GM19438 (cell line): ENCODE results near the gene SAFB.

Source experiments
- ATAC-seq: cut with Tn5 transposase; IDR thresholded peaks from one replicate; pipeline ENCODE4 v1.9.1; 2021; ENCODE audit warnings: low read depth; ENCODE audit not compliant: unreplicated experiment

Gene SAFB

GRCh38 chr19:5624741-5625278, 1.9 kb downstream of the SAFB start:
- no peak for ATAC-seq

- no peak for ATAC-seq
Measured at GRCh38 chr19:5625641-5626040, 2.8 kb downstream of the SAFB start.

GRCh38 chr19:5627395-5627904, 4.6 kb downstream of the SAFB start:
- ATAC-seq, result no peak

GRCh38 chr19:5628461-5628860, 5.6 kb downstream of the SAFB start:
- no peak for ATAC-seq

GRCh38 chr19:5628919-5629481, 6.1 kb downstream of the SAFB start:
- no peak for ATAC-seq

GRCh38 chr19:5631567-5632240, 8.8 kb downstream of the SAFB start:
- no peak for ATAC-seq

- ATAC-seq, result no peak
Measured at GRCh38 chr19:5632241-5632612, 9.3 kb downstream of the SAFB start.

- ATAC-seq, result no peak
Measured at GRCh38 chr19:5632657-5633056, 9.8 kb downstream of the SAFB start.

GRCh38 chr19:5635427-5635826, 12.5 kb downstream of the SAFB start:
- ATAC-seq, result no peak

GRCh38 chr19:5637971-5638370, 15.1 kb downstream of the SAFB start:
- no peak for ATAC-seq

- no peak for ATAC-seq
Measured at GRCh38 chr19:5641171-5641570, 18.3 kb downstream of the SAFB start.

- ATAC-seq, result no peak
Measured at GRCh38 chr19:5642204-5642603, 19.3 kb downstream of the SAFB start.

GRCh38 chr19:5643060-5643459, 20.2 kb downstream of the SAFB start:
- no peak for ATAC-seq

- ATAC-seq, result no peak
Measured at GRCh38 chr19:5644037-5644436, 21.2 kb downstream of the SAFB start.

GRCh38 chr19:5645409-5645808, 22.5 kb downstream of the SAFB start:
- no peak for ATAC-seq

- no peak for ATAC-seq
Measured at GRCh38 chr19:5646703-5647102, 23.8 kb downstream of the SAFB start.

- ATAC-seq, result no peak
Measured at GRCh38 chr19:5648464-5648863, 25.6 kb downstream of the SAFB start.

- no peak for ATAC-seq
Measured at GRCh38 chr19:5651361-5651760, 28.5 kb downstream of the SAFB start.

GRCh38 chr19:5652261-5652660, 29.4 kb downstream of the SAFB start:
- ATAC-seq, result no peak

GRCh38 chr19:5654931-5655330, 32.0 kb downstream of the SAFB start:
- no peak for ATAC-seq

- no peak for ATAC-seq
Measured at GRCh38 chr19:5655412-5655811, 32.5 kb downstream of the SAFB start.

GRCh38 chr19:5661483-5661882, 38.6 kb downstream of the SAFB start:
- ATAC-seq, result no peak
